Measurements from ENCODE around the gene HYAL3.

HYAL3 gene

GRCh38 chr3:50260027-50260941 is 38.9 kb downstream of the HYAL3 start:
- Histone ChIP-seq H3K36me3 (ENCODE audit: insufficient read depth, insufficient read length, low read length) (peaks cover 44% of the 10 kb centered on the region), H3K4me1 (ENCODE audit: insufficient read depth, insufficient read length) (peaks cover 51% of the 10 kb centered on the region), H3K4me3 (ENCODE audit: insufficient read length, low read depth) (peak overlapping the region; percentile 45), H3K9me3 (ENCODE audit: insufficient read depth, low read length) (no peaks in the 10 kb centered on the region), H3K27me3 (ENCODE audit: insufficient read depth, insufficient read length) (no peaks in the 10 kb centered on the region), H3K9ac (ENCODE audit: insufficient read length, low read depth) (peak overlapping the region; percentile 94)
- no peak for TF ChIP-seq SUZ12 (IDR thresholded peaks at IDR 0.05; ENCODE audit: extremely low read depth, insufficient read depth, insufficient read length)
- no peak for TF ChIP-seq ZNF274 (IDR thresholded peaks at IDR 0.05; ENCODE audit: low read depth, low read length)
- DNase-seq (ENCODE audit: low read depth, low spot score), result peak; percentile 86

- peak overlapping the region; percentile 45 for H3K4me3 ChIP-seq (ENCODE audit: insufficient read length, low read depth)
- no peak for TF ChIP-seq YY1 (IDR thresholded peaks at IDR 0.05; ENCODE audit: insufficient read depth, insufficient read length)
- no peak for TF ChIP-seq SUZ12 (IDR thresholded peaks at IDR 0.05; ENCODE audit: extremely low read depth, insufficient read depth, insufficient read length)
- no peak for TF ChIP-seq ZNF274 (IDR thresholded peaks at IDR 0.05; ENCODE audit: low read depth, low read length)
- no peaks in the 10 kb centered on the region for H3K27me3 ChIP-seq (ENCODE audit: insufficient read depth, insufficient read length)
- peak overlapping the region; percentile 36 for H3K9ac ChIP-seq (ENCODE audit: insufficient read length, low read depth)
- peaks cover 52% of the 10 kb centered on the region for H3K36me3 ChIP-seq (ENCODE audit: insufficient read depth, insufficient read length, low read length)
- no peaks in the 10 kb centered on the region for H3K9me3 ChIP-seq (ENCODE audit: insufficient read depth, low read length)
- no peak for DNase-seq (ENCODE audit: low read depth, low spot score)
- H3K4me1 ChIP-seq (ENCODE audit: insufficient read depth, insufficient read length), result peaks cover 52% of the 10 kb centered on the region
These were observed 39.7 kb downstream of the HYAL3 start for GRCh38 chr3:50259432-50260026.

GRCh38 chr3:50258979-50259378 is 40.2 kb downstream of the HYAL3 start:
- peaks cover 50% of the 10 kb centered on the region for H3K4me1 ChIP-seq (ENCODE audit: insufficient read depth, insufficient read length)

GRCh38 chr3:50258029-50258680 is 41.0 kb downstream of the HYAL3 start:
- no peak for DNase-seq (ENCODE audit: low read depth, low spot score)
- peak overlapping the region; percentile 6 for H3K9ac ChIP-seq (ENCODE audit: insufficient read length, low read depth)
- no peak overlapping the region for H3K4me3 ChIP-seq (ENCODE audit: insufficient read length, low read depth)
- H3K9me3 ChIP-seq (ENCODE audit: insufficient read depth, low read length), result no peaks in the 10 kb centered on the region
- peaks cover 50% of the 10 kb centered on the region for H3K4me1 ChIP-seq (ENCODE audit: insufficient read depth, insufficient read length)
- no peaks in the 10 kb centered on the region for H3K27me3 ChIP-seq (ENCODE audit: insufficient read depth, insufficient read length)
- TF ChIP-seq YY1 (IDR thresholded peaks at IDR 0.05; ENCODE audit: insufficient read depth, insufficient read length) (no peak), ZNF274 (IDR thresholded peaks at IDR 0.05; ENCODE audit: low read depth, low read length) (no peak), SUZ12 (IDR thresholded peaks at IDR 0.05; ENCODE audit: extremely low read depth, insufficient read depth, insufficient read length) (no peak)
- peaks cover 63% of the 10 kb centered on the region for H3K36me3 ChIP-seq (ENCODE audit: insufficient read depth, insufficient read length, low read length)

More at GRCh38 chr3:50258979-50259378, 40.2 kb downstream of the HYAL3 start:
- no peak for TF ChIP-seq SUZ12 (IDR thresholded peaks at IDR 0.05; ENCODE audit: extremely low read depth, insufficient read depth, insufficient read length)
- TF ChIP-seq YY1 (IDR thresholded peaks at IDR 0.05; ENCODE audit: insufficient read depth, insufficient read length), result no peak
- no peak for TF ChIP-seq ZNF274 (IDR thresholded peaks at IDR 0.05; ENCODE audit: low read depth, low read length)
- H3K9me3 ChIP-seq (ENCODE audit: insufficient read depth, low read length), result no peaks in the 10 kb centered on the region
- no peaks in the 10 kb centered on the region for H3K27me3 ChIP-seq (ENCODE audit: insufficient read depth, insufficient read length)
- H3K4me3 ChIP-seq (ENCODE audit: insufficient read length, low read depth), result no peak overlapping the region
- peaks cover 57% of the 10 kb centered on the region for H3K36me3 ChIP-seq (ENCODE audit: insufficient read depth, insufficient read length, low read length)
- DNase-seq (ENCODE audit: low read depth, low spot score), result no peak
- no peak overlapping the region for H3K9ac ChIP-seq (ENCODE audit: insufficient read length, low read depth)

- Histone ChIP-seq H3K9ac (ENCODE audit: insufficient read length, low read depth) (peak overlapping the region; percentile 52), H3K36me3 (ENCODE audit: insufficient read depth, insufficient read length, low read length) (peaks cover 71% of the 10 kb centered on the region), H3K4me1 (ENCODE audit: insufficient read depth, insufficient read length) (peaks cover 48% of the 10 kb centered on the region), H3K9me3 (ENCODE audit: insufficient read depth, low read length) (no peaks in the 10 kb centered on the region), H3K27me3 (ENCODE audit: insufficient read depth, insufficient read length) (no peaks in the 10 kb centered on the region), H3K4me3 (ENCODE audit: insufficient read length, low read depth) (no peak overlapping the region)
- DNase-seq (ENCODE audit: low read depth, low spot score), result no peak
- TF ChIP-seq SUZ12 (IDR thresholded peaks at IDR 0.05; ENCODE audit: extremely low read depth, insufficient read depth, insufficient read length), result no peak
- no peak for TF ChIP-seq ZNF274 (IDR thresholded peaks at IDR 0.05; ENCODE audit: low read depth, low read length)
- no peak for TF ChIP-seq YY1 (IDR thresholded peaks at IDR 0.05; ENCODE audit: insufficient read depth, insufficient read length)
These were observed 42.0 kb downstream of the HYAL3 start for GRCh38 chr3:50256978-50257890.

GRCh38 chr3:50255251-50255615 is 44.0 kb downstream of the HYAL3 start:
- H3K27me3 ChIP-seq (ENCODE audit: insufficient read depth, insufficient read length), result no peaks in the 10 kb centered on the region
- H3K9ac ChIP-seq (ENCODE audit: insufficient read length, low read depth), result no peak overlapping the region
- H3K9me3 ChIP-seq (ENCODE audit: insufficient read depth, low read length), result no peaks in the 10 kb centered on the region
- no peak for TF ChIP-seq YY1 (IDR thresholded peaks at IDR 0.05; ENCODE audit: insufficient read depth, insufficient read length)
- no peak for TF ChIP-seq SUZ12 (IDR thresholded peaks at IDR 0.05; ENCODE audit: extremely low read depth, insufficient read depth, insufficient read length)
- TF ChIP-seq ZNF274 (IDR thresholded peaks at IDR 0.05; ENCODE audit: low read depth, low read length), result no peak
- H3K4me1 ChIP-seq (ENCODE audit: insufficient read depth, insufficient read length), result peaks cover 48% of the 10 kb centered on the region
- peaks cover 88% of the 10 kb centered on the region for H3K36me3 ChIP-seq (ENCODE audit: insufficient read depth, insufficient read length, low read length)
- DNase-seq (ENCODE audit: low read depth, low spot score), result no peak
- H3K4me3 ChIP-seq (ENCODE audit: insufficient read length, low read depth), result no peak overlapping the region
